NCI-H524 treated with DMSO at 0.1 percent for 48 hours (cell line): ENCODE results near the gene RPS18.

ENCODE experiments used
- DNase-seq: peaks from one replicate; lab custom pipeline; 2025; lab: John Stamatoyannopoulos, UW

RPS18 gene

DNA sequence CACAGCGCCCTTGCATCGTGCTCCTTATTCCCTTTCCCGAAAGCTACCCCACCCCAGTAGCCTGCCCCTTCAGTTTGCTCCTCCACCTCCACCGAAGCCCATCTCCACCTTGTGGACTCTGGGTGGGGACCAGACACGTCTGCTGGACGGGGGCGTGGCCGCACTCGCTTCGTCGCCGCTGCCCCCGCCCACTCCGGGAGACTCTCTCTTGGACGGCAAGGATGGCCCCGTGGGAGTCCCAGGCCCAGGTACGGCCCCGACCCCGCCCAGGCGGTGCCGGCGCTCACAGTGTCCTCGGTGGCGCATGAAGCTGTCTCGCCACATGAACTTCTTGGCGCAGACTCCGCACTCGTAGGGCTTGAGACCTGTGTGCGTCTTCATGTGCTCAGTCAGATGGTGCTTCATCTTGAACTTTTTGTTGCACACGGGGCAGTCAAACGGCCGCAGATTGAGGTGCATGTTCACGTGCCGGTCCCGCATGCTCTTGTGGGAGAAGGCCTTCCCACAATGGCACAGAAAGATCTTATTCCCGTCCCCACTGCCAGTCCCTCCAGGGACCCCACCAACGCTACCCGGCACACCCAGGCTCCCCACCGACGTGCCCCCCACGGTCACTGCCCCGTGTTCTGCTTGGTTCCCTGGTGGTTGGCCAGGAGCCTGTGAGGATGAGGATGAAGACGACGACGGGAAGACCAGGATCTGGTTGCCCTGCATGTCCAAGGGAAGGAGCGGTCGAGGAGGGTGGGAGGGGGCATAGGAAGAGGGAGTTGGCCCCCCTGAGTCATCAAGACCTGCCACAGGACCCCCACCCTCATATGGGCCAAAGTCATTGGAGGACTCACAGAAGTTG is 43.3 kb downstream of the RPS18 start:
- DNase-seq: no peak

DNA sequence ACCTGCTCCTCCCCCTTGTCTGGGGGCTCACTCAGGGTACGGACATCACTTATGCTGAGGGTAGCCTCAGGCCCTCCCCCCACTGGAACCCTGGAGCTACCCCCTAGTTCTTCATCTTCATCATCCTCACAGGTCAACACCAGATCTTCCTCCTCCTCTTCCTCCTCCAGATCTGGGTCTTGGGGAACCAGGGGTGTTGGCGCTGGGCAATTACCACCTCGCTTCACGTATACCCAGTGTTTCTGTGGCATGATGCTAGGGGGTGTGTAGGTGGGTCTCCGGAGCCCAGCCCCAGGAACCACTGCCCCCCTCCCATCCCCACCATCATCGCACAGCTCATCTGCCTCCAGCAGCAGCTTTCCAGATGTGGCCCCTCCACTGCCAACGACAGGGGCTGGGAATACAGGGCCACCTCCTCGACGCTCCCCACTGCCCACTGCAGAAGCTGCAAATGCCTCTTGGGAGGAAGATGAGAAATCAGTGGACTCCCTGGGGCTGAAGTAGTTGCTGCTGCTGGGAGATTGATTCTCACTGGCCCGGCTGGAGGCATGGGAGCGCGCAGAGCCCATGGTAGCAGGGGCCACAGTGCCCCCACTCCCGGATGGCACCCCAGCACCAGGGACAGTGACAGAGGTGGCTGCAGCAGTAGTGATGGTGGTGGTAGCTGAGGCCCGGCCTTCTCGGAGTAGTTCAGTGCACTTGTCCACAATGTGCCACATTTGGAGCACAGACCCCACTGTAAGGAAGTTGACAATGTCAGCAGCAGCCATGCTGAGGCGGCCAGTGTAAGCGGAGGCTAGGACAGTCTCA is 44.1 kb downstream of the RPS18 start:
- DNase-seq: no peak

DNA sequence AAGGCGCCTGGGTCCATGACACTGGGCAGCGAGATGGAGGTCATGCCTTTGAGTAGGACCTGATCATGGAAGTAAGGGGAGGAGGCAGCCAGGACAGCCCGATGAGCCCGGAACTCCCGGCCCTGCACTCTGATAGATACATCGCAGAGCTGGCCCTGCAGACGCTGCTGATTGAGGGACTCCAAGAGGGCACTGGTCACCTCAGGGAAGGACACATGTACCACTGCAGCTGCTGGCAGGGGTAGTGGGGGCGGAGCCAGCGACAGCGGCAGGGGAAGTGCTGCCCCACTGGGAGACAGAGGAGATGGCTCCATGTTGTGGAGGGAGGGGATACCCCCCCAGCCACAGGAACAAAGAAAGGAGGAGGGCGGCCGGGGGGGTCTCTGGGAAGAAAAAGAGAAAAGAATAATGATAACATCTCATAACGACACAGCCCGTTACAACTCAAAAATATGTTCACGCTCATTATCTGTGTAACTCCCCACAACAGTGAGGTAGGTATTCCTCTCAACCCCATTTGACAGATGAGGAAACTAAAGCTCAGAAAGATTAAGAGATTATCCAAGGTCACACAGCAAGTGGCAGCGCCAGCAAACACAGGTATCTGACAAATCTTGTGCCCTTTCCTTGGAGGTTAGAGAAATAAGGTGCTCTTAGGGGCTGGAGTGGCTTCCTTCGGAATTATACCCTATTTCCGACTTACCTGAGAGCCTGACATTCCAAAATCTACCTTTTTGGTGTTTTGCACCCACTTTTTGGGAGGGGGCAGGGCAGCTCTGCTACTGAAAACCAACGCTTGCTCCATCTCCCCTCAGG is 44.9 kb downstream of the RPS18 start:
- no peak for DNase-seq

DNA sequence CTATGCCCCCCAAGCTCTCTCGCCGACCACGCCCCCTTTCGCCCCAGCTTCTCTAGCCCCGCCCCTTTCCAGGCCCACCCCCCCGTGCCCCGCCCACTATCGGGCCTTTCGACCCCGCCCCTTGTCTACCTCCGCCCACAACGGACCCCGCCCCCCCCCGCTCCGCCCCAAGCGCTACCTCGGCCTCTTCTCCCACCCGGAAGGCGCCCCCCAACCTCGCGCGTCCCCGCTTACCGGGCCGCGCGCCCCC is 45.5 kb downstream of the RPS18 start:
- no peak for DNase-seq

DNA sequence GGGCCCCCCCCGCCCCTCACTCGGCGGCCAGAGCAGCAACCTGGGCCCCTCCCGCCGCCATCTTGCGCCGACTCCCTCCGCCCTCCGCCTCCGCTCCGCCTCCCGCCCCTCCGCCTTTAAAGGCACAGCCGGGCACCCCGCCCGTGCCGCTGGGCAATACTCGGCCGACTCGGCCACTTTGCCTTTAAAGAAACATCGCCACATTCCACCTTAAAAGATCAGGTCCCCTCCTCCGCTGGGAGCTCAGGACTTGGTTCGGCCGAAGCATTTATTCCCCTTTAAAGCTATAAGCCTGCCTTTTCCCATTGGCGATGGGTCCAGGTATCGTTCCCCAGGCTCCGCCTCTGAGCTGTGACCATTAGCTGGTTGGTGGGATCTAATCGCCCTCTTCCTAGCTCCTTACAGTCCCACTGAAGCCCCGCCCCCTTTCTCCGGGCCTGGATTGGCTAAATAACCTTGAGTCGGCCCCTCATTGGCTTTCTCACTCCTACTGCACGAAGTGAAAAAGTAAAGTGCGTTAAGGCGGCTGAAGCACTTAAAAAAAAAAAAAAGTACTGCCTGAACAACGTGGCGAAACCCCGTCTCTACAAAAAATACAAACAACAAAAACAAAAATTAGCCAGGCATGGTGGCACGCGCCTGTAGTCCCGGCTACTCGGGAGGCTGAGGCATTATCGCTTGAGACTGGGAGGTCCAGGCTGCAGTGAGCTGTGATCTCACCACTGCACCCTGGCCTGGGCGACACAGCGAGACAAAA is 46.0 kb downstream of the RPS18 start, which contains the start of gene ZBTB22:
Gene ZBTB22 (minus strand): TSS at position 76 of the 757 bp plus-strand sequence. CDS start 828 bp downstream, outside the sequence.
- DNase-seq: peak; percentile 81

DNA sequence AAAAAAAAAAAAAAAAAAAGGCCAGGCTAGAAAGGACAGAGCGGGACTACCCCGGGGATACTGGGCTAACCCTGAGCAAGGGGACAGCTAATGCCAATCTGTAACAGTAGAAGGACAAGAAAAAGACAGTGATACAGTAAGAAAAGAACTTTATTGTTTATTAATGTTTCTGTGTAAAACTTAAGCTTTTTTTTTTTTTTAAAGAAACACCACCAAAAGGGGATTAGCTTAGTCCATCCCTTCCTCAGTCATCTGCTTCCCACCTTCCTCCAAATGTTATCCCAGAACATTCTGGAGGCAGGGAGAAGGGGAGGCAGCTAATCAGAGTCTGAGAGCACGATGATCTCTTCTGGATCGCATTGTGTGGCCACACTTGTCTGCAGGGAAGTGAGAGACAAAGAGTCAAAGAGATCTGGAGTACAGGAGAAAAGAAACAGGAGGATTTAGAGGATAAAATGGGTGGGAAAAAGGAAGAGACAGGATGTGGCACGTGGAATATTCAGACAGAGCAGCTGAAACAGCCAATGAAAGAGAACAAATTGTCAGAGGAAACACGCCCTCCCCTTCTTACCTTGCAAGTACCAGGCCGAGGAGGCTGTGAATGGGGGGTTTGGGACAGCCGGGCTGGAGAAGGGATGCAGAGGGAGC is 46.7 kb downstream of the RPS18 start:
- no peak for DNase-seq

DNA sequence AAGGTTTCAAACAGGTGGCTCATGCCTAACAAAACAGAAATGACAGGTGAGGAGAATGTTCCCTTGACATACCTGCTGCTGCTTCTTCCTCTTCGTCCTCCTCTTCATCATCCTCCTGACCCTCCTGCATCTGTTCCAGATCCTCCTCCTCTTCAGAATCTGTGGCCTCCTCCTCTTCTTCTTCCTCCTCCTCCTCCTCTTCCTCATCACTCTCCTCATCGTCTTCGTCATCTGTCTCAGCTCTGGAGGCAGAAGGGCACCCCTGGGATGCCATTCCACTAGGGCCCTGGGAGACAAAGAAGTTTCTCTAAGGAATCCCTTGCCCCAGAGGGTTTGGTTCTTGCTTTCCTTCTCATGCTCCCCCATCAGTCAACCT is 48.1 kb downstream of the RPS18 start:
- DNase-seq: no peak

DNA sequence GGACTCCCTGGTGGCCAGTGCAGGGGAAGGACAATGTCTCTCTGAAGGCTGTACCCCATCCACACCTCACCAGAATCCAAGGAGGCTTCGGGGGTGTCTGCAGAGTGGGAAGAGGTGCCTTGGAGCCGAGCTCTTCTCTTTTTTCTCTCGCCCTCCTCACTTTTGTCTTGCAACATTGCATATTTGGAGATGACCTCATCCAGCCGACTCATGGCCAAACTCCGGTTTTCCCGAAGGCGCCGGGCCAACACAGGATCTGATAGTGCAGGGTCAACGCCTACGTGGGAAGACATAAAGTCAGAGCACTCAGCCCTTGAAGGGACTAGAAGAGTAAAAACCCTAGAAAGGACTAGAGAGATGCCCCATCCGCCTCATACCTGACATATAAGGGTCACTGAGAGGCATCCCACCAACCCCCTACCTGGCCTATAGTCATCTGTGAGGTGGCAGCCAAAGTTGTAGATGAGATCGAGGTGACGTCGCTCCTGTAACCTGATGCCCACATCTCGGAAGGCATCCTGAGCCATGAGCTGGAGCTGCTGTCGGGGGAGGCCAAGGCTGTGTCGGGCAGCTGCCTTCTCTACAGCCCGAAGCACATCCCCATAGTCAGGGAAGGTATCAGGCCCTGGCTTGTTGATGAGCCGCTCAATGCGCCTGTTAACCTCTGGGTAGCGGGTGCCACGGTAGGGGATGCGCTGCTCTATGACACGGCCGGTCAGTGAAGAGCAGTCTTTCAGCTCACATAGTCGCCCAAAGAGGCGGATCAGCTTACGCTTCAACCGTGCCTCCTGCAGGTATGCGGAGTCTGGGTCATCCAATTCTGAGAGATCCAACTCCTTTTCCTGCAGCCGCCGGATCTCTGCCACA is 48.7 kb downstream of the RPS18 start:
- no peak for DNase-seq

DNA sequence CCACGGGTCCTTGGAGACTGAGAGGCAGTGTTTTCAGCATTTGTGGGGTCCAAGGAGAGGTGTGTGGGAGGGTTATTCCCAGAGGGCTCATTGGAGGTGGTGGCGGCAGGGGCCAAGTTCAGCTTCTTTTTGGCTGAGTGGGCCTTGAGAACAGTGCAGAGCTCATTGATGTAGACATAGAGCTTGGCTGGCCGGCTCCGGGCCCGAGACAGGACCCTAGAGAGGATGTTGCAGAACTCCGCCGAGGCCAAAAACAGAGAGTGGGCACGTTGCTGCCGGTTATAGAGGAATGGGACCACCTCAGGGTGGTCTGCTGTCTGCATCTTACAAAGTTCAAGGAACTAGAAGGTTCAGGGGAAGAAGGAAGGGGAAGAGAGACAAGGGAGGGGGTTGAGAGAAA is 49.4 kb downstream of the RPS18 start:
- no peak for DNase-seq

DNA sequence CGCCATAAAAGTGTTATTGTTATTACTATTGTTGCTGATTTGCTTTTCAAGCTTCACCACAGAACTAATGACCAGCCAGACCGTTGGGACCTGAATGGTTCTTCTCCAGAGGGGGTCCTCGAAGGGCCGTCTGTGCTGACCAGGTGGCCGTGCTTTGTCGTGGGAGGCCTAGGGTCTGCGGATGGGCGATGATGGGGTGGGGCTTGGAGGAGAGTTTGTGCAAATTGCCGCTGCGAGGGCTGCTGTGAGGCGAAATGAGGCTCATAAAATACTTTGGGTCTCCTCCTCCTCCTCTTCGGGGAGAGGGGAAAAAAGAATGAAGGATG is 51.7 kb downstream of the RPS18 start:
- DNase-seq: no peak

DNA sequence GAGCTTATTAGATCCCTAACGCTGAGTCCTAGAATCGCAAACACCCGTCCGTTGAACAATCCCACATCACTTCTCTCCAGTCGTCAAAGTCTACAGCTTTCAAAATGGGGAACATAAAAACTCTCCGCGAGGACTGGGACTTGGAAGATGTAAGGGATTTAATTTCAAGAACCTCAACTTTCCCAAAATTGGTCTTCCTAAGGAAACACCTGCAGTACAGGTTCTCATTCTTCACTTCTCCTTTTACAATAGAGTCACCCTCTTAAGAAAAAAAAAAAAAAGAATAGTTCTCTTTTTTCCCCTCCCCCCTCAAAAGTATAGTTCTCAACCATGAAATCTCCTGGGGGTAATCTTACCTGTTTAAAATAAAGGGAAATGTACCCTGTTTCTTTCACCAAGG is 52.2 kb downstream of the RPS18 start:
- no peak for DNase-seq
